Calu3 (cell line): ENCODE results near the gene TBC1D3G. TPM values are rescaled to one million over a fixed set of nuclear protein-coding genes. Genes with fewer than 3 reads are reported as not detected.
"Not testable (repeated sequence)": the region's sequence is repeated elsewhere in the genome, so short reads cannot be mapped to it uniquely, and the experiment has no call there.

Experiments
- Bru-seq: library from RNA; stranded (reverse); fragments of 400-500 nt; gene quantifications from one replicate; lab custom pipeline; 2021; lab: Mats Ljungman, UMichigan
- BruChase-seq, 2 experiments: library from RNA; stranded (reverse); fragments of 400-500 nt; gene quantifications; one replicate each; lab custom pipeline; 2021; lab: Mats Ljungman, UMichigan
- BruUV-seq: library from RNA; stranded (reverse); fragments of 400-500 nt; replicated peaks from 2 replicates; lab custom pipeline; 2021; lab: Mats Ljungman, UMichigan
- CTCF ChIA-PET: fragments of 300-600 bp; sonication (Branson Sonifier 250); formaldehyde crosslinking; loops from one replicate; lab custom pipeline; 2022; ENCODE audit warnings: antibody characterized with exemption; lab: Charles Lee
- DNase-seq: peaks from one replicate; pipeline ENCODE4 v3.0.0; 2022
- H3K27ac Mint-ChIP-seq: one replicate; pipeline ENCODE4 v1.8.0; 2022; ENCODE audit warnings: mixed read lengths; ENCODE audit not compliant: unreplicated experiment
- H3K27me3 Mint-ChIP-seq: one replicate; pipeline ENCODE4 v1.8.0; 2022; ENCODE audit warnings: mixed read lengths; ENCODE audit not compliant: unreplicated experiment
- H3K36me3 Mint-ChIP-seq: one replicate; pipeline ENCODE4 v1.8.0; 2022; ENCODE audit warnings: mild to moderate bottlenecking, moderate library complexity, mixed read lengths; ENCODE audit not compliant: insufficient read depth, unreplicated experiment
- H3K4me1 Mint-ChIP-seq: one replicate; pipeline ENCODE4 v1.8.0; 2022; ENCODE audit warnings: mild to moderate bottlenecking, low read depth, mixed read lengths; ENCODE audit not compliant: unreplicated experiment
- H3K4me3 Mint-ChIP-seq: one replicate; pipeline ENCODE4 v1.8.0; 2022; ENCODE audit warnings: mild to moderate bottlenecking, low read depth, moderate library complexity, mixed read lengths; ENCODE audit not compliant: unreplicated experiment
- H3K9me3 Mint-ChIP-seq: one replicate; pipeline ENCODE4 v1.8.0; 2022; ENCODE audit warnings: low read depth, mixed read lengths; ENCODE audit not compliant: unreplicated experiment
- intact Hi-C: fragments of 100-400 bp; cut with micrococcal nuclease; formaldehyde crosslinking; loops from one replicate; pipeline ENCODE4 v1.10.0; 2022; ENCODE audit not compliant: unreplicated experiment
- long read RNA-seq: library from polyadenylated mRNA; stranded (forward); transcript quantifications from one replicate; pipeline ENCODE4 v2.0.0, GENCODE V29; 2022
- total RNA-seq: library from RNA; stranded (reverse); gene quantifications from 2 replicates; pipeline ENCODE4 v1.2.3, GENCODE V29; 2022

The TBC1D3G gene
- total RNA-seq (not detected in 2 replicates), Bru-seq, nascent RNA (percentile 9 among the genes with signal in this experiment), BruChase-seq, experiment 1, labeled RNA remaining after a 6-hour chase (percentile 12 among the genes with signal in this experiment), BruChase-seq, experiment 2, labeled RNA remaining after a 2-hour chase (percentile 16 among the genes with signal in this experiment)
- long read RNA-seq, result 0 reads

DNA sequence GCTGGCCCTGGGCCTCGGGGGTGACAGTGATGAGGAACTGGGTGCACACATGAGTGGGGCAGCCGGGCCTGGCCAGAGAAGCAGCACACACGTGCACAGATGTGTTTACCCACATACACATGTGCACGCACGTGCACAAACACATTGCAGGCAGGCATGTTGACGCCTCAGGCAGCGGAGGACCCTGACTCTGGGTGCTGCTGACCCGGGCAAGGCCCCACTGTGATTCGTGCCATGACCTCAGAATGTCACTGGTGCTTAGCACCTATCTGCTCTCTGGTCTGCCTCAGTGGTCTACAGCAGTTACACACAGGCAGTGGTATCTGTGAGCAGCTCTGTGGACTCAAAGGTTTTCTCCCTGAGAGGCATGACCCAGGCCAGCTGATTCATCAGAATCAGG, at the start of gene TBC1D3G:
Gene TBC1D3G, plus strand, starts transcription at position 301 of the 400 bp plus-strand sequence. CDS start 1,528 bp downstream, outside the sequence.
- H3K4me3 Mint-ChIP-seq, intact Hi-C loops, DNase-seq: not testable (repeated sequence)

DNA sequence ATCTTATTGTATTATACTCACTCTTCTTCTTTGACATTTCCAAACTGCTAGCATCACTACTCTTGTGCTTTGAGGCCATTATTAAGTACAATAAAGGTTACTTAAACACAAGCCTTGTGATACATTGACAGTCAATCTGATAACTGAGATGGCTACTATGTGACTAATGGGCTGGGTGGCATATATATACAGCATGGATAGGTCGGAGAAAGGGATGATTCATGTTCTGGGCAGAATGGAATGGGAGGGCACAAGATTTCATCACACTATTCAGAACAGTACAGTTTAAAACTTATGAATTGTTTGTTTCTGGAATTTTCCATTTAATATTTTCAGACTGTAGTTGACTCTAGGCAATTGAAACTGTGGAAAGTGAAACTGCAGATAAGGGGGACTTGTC, 40.4 kb upstream of the TBC1D3G start:
- H3K36me3 Mint-ChIP-seq, H3K4me1 Mint-ChIP-seq, DNase-seq, H3K27me3 Mint-ChIP-seq, intact Hi-C loops, CTCF ChIA-PET, BruUV-seq, H3K27ac Mint-ChIP-seq, H3K4me3 Mint-ChIP-seq, H3K9me3 Mint-ChIP-seq: not testable (repeated sequence)

More for the DNA sequence above, at the start of gene TBC1D3G:
- BruUV-seq, H3K9me3 Mint-ChIP-seq, H3K4me1 Mint-ChIP-seq, CTCF ChIA-PET, H3K36me3 Mint-ChIP-seq, H3K27ac Mint-ChIP-seq, H3K27me3 Mint-ChIP-seq: not testable (repeated sequence)

DNA sequence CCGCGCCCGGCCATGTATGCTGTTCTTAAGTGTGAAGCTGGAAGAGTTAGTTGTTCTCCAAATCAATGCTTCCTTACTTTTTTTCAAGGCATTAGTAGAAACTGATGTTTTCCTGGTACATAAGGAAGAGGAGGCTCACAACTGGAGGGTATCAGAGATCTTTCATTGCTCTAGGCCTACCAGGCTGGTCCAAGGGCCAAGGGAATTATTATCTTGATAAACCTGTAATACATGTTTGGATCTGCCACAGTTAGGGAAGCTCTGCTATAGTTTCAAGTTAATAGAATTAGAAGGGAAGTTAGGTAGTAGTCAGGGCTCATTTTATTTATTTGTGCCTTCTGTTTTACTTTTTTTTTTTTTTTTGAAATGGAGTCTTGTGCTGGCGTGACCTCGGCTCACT, 39.5 kb upstream of the TBC1D3G start:
- H3K36me3 Mint-ChIP-seq, DNase-seq, intact Hi-C loops, CTCF ChIA-PET, H3K27me3 Mint-ChIP-seq, H3K4me3 Mint-ChIP-seq, H3K9me3 Mint-ChIP-seq, BruUV-seq, H3K27ac Mint-ChIP-seq, H3K4me1 Mint-ChIP-seq: not testable (repeated sequence)

DNA sequence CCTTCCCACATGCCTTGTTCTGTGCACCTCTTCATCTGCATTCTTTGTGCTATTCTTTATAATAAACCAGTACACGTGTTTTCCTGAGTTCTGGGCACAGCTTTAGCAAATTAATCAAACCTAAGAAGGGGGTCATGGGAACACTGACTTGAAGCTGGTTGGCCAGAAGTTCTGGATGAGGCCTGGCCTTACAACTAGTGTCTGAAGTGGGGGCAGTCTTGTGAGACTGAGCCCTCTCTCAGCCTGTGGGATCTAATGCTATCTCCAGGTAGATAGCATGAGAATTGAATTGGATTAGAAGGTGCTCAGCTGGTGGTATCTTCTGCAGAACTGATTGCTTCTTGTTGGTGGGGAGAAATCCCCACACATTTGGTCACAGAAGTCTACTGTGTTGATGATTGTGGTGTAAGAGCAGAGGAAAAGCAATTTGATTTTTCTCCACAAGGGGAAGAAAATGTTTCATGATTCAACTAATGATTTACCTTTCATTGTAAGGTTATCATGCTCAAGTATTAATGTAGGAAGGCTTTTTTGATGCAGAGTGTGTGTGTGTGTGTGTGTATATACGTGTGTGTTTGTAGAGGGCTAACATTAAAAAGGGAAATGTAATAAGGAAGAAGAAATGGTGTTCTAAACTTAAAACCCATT, 33.6 kb upstream of the TBC1D3G start:
- CTCF ChIA-PET, result not testable (repeated sequence)

DNA sequence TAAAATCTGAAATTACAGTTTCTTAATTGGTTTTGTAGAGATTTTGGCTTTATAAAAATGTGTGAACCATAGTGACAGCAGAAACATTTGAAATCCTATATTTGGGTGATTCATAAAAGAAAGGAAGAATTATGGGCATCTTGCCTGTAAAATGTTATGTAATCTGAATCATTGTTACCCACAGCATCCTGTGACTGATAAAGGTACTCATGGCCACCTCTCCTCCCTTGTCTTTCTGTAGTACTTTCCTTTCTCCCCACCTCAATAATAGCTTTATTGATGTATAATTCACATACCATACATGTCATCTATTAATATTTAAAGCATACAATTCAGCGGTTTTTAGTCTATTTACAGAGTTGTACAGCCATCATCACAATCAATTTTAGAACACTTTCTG, 28.5 kb upstream of the TBC1D3G start:
- H3K9me3 Mint-ChIP-seq, H3K4me1 Mint-ChIP-seq, CTCF ChIA-PET, intact Hi-C loops, DNase-seq, H3K36me3 Mint-ChIP-seq, H3K27ac Mint-ChIP-seq, H3K4me3 Mint-ChIP-seq, H3K27me3 Mint-ChIP-seq, BruUV-seq: not testable (repeated sequence)

More for the DNA sequence above, 33.6 kb upstream of the TBC1D3G start:
- intact Hi-C loops, BruUV-seq, H3K9me3 Mint-ChIP-seq, H3K36me3 Mint-ChIP-seq, H3K27ac Mint-ChIP-seq, H3K4me3 Mint-ChIP-seq, H3K27me3 Mint-ChIP-seq, H3K4me1 Mint-ChIP-seq, DNase-seq: not testable (repeated sequence)

DNA sequence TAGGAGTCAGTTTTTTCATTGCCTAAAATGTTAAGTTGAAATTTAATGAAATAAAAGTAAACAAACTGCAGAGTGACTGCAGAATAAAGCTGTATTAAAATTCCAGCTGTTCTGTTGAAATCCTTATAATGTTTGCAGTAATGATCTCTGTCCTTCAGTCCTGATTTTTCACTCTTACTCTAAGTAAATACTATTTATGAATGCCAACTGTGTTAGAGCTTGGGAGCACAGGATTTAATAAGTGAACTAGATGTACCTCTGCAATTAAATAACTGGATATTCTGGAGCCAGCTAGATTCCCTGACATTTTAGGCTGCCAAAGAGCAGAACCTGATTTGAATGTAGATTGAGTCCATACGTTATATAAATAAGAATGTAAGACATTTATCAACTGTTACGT, 7.9 kb upstream of the TBC1D3G start:
- H3K4me1 Mint-ChIP-seq, H3K4me3 Mint-ChIP-seq, intact Hi-C loops, H3K9me3 Mint-ChIP-seq, H3K27ac Mint-ChIP-seq, CTCF ChIA-PET, DNase-seq, H3K27me3 Mint-ChIP-seq, H3K36me3 Mint-ChIP-seq: not testable (repeated sequence)
- BruUV-seq, result TSS peak; percentile 59

DNA sequence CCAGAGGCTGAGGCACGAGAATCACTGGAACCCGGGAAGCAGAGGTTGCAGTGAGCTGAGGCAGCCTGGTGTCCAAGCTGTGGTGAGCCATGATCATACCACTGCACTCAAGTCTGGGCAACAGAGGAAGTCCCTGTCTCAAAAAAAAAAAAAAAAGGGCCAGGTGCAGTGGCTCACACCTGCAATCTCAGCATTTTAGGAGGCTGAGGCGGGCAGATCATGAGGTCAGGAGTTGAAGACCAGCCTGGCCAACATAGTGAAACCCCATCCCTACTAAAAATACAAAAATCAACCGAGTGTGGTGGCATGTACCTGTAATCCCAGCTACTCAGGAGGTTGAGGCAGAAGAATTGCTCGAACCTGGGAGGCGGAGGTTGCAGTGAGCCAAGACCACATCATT, 38.8 kb downstream of the TBC1D3G start:
- H3K36me3 Mint-ChIP-seq, CTCF ChIA-PET, H3K27me3 Mint-ChIP-seq, H3K4me1 Mint-ChIP-seq, intact Hi-C loops, BruUV-seq, H3K4me3 Mint-ChIP-seq, DNase-seq, H3K9me3 Mint-ChIP-seq, H3K27ac Mint-ChIP-seq: not testable (repeated sequence)

DNA sequence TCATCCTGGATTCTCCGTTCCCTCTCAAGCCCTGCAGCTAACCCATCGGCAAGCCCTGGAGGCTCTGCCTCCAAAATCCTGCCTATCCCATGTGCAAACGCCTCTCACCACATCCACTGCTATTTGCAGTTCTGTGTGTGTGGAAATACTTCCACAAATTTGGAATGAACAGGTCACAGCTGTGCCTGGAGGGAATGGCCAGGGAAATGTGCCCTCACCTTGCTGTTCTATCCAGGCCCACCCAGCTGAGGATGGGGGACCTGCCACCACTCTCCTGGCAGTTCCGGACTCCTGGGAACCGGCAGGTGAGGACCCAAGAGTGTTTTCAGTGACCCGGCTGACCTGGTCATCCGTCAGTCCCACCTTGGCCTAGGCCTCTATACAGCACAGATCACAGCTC, 52.3 kb downstream of the TBC1D3G start:
- DNase-seq, H3K4me3 Mint-ChIP-seq, CTCF ChIA-PET, H3K36me3 Mint-ChIP-seq, H3K27ac Mint-ChIP-seq, H3K9me3 Mint-ChIP-seq, intact Hi-C loops, H3K4me1 Mint-ChIP-seq, H3K27me3 Mint-ChIP-seq: not testable (repeated sequence)
- TSS peak; percentile 70 for BruUV-seq
